ENCODE data around the gene DNAJC5G.

DNA sequence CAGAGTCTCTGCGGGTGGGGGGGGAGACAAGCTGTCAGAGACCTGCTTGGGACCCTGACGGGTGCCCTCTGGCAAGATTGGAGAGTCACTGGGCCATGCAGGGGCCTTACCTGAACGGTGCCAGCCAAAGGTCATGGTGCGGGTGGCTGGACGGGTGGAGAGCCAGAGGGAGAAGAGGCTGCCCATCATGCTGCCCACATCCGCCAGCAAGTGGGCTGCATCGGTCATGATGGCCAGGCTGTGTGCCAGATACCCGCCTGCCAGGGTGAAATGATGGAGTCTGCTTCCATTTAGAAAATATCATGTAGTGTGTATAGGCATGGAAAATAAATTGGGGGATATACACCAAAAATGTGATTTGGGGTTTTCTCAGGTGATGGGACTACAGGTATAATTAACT is 17.2 kb upstream of the DNAJC5G start:
- TF ChIP-seq POLR2A (conservative IDR thresholded peaks at IDR 0.05) = no peak
- TF ChIP-seq ZKSCAN8 (CRISPR knock-in tag; IDR thresholded peaks at IDR 0.05) = no peak
- no peak for TF ChIP-seq MCM3 (IDR thresholded peaks at IDR 0.05)
- TF ChIP-seq ELF1 (tag; IDR thresholded peaks at IDR 0.05) = no peak
- TF ChIP-seq, protein P1, sequence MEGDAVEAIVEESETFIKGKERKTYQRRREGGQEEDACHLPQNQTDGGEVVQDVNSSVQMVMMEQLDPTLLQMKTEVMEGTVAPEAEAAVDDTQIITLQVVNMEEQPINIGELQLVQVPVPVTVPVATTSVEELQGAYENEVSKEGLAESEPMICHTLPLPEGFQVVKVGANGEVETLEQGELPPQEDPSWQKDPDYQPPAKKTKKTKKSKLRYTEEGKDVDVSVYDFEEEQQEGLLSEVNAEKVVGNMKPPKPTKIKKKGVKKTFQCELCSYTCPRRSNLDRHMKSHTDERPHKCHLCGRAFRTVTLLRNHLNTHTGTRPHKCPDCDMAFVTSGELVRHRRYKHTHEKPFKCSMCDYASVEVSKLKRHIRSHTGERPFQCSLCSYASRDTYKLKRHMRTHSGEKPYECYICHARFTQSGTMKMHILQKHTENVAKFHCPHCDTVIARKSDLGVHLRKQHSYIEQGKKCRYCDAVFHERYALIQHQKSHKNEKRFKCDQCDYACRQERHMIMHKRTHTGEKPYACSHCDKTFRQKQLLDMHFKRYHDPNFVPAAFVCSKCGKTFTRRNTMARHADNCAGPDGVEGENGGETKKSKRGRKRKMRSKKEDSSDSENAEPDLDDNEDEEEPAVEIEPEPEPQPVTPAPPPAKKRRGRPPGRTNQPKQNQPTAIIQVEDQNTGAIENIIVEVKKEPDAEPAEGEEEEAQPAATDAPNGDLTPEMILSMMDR (IDR thresholded peaks at IDR 0.05 in 2 of 3, conservative IDR thresholded peaks at IDR 0.05 in 1 of 3; ENCODE audit: insufficient read depth in 2 of 3, low read depth in 1 of 3, low read length in 3 of 3) = no peak
- no peak for TF ChIP-seq ZNF830 (CRISPR knock-in tag; IDR thresholded peaks at IDR 0.05)
- TF ChIP-seq, protein P2, sequence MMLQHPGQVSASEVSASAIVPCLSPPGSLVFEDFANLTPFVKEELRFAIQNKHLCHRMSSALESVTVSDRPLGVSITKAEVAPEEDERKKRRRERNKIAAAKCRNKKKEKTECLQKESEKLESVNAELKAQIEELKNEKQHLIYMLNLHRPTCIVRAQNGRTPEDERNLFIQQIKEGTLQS (IDR thresholded peaks at IDR 0.05) = no peak
- TF ChIP-seq, protein P2 (CRISPR knock-in tag; conservative IDR thresholded peaks at IDR 0.05) = no peak
- TF ChIP-seq GATAD2B (IDR thresholded peaks at IDR 0.05; ENCODE audit: borderline replicate concordance) = no peak
- TF ChIP-seq, protein P3, sequence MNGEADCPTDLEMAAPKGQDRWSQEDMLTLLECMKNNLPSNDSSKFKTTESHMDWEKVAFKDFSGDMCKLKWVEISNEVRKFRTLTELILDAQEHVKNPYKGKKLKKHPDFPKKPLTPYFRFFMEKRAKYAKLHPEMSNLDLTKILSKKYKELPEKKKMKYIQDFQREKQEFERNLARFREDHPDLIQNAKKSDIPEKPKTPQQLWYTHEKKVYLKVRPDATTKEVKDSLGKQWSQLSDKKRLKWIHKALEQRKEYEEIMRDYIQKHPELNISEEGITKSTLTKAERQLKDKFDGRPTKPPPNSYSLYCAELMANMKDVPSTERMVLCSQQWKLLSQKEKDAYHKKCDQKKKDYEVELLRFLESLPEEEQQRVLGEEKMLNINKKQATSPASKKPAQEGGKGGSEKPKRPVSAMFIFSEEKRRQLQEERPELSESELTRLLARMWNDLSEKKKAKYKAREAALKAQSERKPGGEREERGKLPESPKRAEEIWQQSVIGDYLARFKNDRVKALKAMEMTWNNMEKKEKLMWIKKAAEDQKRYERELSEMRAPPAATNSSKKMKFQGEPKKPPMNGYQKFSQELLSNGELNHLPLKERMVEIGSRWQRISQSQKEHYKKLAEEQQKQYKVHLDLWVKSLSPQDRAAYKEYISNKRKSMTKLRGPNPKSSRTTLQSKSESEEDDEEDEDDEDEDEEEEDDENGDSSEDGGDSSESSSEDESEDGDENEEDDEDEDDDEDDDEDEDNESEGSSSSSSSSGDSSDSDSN (IDR thresholded peaks at IDR 0.05; ENCODE audit: borderline replicate concordance in 1 of 2, low read depth in 2 of 2, low read length in 2 of 2) = no peak
- TF ChIP-seq, protein P4, sequence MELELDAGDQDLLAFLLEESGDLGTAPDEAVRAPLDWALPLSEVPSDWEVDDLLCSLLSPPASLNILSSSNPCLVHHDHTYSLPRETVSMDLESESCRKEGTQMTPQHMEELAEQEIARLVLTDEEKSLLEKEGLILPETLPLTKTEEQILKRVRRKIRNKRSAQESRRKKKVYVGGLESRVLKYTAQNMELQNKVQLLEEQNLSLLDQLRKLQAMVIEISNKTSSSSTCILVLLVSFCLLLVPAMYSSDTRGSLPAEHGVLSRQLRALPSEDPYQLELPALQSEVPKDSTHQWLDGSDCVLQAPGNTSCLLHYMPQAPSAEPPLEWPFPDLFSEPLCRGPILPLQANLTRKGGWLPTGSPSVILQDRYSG (tag; conservative IDR thresholded peaks at IDR 0.05; ENCODE audit: low read depth) = no peak
- no peak for TF ChIP-seq SAP30 (IDR thresholded peaks at IDR 0.05; ENCODE audit: borderline replicate concordance, insufficient read depth, low read depth, low read length, poor library complexity, severe bottlenecking)
- TF ChIP-seq SIRT6 (IDR thresholded peaks at IDR 0.05; ENCODE audit: low read depth, low read length) = no peak

All from K562 (cell line).